ENCODE results near the gene SCN2A. TPM values are rescaled to one million over a fixed set of nuclear protein-coding genes. Genes with fewer than 3 reads are reported as not detected.
"Not testable (repeated sequence)": the region's sequence is repeated elsewhere in the genome, so short reads cannot be mapped to it uniquely, and the experiment has no call there.

SCN2A gene
- total RNA-seq, 1 donor from 2014 or later: 1.9 TPM

DNA sequence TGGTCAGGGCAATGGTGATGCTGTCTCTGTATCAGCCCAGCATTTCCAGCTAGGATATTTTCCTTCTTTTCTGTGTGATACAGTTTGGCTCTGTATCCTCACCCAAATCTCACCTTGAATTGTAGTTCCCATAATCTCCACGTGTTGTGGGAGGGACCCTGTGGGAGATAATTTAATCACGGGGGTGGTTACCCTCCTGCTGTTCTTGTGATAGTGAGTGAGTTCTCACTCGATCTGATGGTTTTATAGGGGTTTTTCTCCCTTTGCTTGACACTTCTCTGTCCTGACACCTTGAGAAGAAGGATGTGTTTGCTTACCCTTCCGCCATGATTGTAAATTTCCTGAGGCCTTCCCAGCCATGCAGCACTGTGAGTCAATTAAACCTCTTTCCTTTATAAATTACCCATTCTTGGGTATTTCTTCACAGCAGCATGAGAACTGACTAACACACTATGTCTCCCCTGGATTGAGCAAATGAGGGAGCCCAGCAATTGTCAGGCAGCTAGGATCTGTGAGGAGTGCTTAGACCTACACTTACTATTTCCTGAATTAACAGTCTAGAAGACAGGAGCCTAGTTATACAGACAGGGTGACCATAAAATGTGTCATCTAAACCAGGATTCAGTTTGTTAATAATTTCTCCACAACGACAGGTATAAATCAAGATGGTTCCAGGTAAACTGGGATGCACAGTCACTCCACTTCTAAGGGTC, 6.0 kb downstream of the SCN2A start:
- intact Hi-C loops (cut with DNase I): no loop called here
- ATAC-seq: no peak
- no peak for DNase-seq (ENCODE audit: low spot score)

DNA sequence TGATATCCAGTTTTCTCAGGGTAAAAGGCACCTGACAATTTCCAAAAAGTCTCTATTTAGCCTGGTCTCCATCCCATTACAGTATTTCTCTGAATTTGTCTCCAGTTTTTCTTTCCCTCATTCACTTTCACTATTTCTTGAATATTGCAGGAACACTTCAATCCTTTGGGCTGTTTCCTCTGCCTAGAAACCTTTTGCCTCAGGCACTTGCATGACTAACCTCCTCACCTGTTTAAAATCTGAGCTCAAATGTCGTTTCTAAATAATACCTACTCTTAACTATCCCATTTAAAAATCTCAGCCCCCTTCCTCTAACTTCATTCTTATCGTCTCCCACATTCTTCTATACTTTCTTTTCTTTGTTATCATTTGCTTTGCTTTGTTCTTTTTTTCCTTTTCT, 9.0 kb downstream of the SCN2A start:
- DNase-seq (ENCODE audit: low spot score): no peak
- ATAC-seq: no peak
- intact Hi-C loops (cut with DNase I): no loop called here

DNA sequence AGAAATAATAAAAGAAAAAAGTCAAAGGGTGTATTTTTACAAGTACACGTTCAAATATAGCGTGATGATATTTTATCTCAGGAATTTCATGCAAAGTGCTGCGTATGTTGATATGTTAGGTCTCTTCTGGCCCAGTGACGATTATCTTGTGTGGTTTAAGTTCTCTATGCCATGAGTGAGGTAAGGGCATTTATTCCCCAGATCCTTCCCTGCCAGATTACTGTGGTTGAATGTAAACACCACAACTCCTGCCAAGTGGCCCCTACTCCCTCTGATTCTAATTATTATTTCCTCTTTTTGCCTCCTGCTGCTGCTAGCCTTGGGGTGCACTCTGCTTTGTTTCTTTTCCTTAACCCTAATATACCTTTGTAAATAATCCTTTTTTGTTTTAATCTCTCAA, 12.2 kb downstream of the SCN2A start:
- no peak for DNase-seq (ENCODE audit: low spot score)
- intact Hi-C loops (cut with DNase I): no loop called here
- ATAC-seq: no peak

DNA sequence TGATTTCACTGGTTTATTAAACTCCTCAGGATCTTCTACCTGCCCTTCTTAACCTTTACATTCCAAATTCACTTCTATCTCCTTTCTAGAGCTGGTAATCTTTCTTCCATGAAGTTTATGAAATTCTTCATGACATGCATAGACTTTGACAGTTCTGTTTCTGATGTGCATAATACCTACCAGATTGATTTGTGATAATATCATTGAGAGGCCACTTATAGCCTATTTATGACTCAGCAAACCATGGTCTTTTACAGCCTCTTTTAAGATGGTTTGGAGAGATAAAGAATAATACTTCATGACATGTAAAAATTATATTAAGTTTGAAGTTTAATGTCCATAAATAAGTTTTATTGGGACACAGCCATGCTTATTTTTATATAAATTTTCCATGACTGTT, 14.0 kb downstream of the SCN2A start:
- ATAC-seq: no peak
- intact Hi-C loops (cut with DNase I): no loop called here
- no peak for DNase-seq (ENCODE audit: low spot score)

DNA sequence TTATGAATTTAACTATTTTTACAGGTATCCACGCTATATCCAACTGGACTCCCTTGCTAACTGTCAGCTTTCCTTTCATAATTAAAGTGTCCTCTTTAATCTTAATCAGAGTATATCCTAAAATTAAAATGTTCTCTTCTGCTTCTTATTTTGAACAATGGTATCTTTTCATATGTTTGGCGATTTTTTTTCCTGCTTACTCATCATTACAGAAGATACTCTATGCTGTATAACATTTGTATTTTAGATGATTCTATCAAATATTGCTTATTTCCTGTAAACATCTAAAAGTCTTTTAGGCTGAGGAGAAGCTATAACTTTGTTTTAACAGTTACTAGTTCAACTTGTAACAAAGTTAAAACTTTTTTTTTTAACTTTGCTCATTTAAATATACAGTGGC, 17.4 kb downstream of the SCN2A start:
- no peak for DNase-seq (ENCODE audit: low spot score)
- intact Hi-C loops (cut with DNase I): no loop called here
- no peak for ATAC-seq

DNA sequence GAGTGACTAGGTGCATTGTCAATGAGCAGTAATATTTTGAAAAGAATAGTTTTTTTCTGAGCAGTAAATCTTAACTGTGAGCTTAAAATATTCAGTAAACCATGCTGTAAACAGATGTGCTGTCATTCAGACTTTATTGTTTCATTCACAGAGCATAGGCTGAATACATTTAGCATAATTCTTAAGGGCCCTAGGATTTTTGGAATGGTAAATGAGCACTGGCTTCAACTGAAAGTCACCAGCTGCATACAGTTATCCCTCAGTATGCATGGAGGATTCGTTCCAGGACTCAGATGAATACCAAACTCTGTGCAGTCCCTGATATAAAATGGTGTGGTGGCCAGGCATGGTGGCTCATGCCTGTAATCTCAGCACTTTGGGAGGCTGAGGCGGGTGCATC, 21.1 kb downstream of the SCN2A start:
- intact Hi-C loops (cut with DNase I); DNase-seq (ENCODE audit: low spot score); ATAC-seq: not testable (repeated sequence)

DNA sequence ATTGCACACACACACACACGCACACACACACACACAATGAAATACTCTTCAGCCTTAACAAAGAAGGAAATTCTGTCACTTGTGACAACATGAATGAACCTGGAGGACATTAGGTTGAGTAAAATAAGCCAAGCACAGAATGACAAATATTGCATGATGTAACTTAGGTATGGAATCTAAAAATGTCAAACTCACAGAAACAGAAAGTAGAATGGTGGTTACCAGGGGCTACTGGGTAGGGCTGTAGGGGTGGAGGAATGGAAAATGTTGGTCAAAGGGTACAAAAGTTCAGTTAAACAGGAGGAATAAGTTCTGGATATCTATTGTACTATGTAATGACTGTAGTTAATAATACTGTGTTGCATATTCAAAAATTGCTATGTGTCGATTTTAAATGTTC, 29.5 kb downstream of the SCN2A start:
- DNase-seq (ENCODE audit: low spot score) (no peak), ATAC-seq (no peak)
- intact Hi-C loops (cut with DNase I): no loop called here

DNA sequence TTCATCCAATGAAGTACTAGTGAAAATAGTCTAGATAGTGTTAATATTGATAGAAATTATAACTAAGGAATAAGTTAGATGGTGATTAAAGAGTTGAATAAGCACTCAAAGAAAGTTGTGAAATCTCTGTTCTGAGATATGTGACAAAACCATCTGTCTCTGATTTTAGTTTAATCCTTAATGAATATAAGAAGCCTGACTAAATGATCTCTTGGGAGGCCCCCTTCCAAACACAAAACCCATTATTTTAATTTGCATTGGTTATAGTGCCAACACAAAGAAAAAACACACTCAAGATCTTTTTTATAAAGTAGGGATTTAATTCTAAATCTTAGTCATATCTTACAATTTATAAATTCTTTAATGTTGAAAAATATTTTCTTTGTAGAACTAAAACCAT, 34.0 kb downstream of the SCN2A start:
- intact Hi-C loops (cut with DNase I): no loop called here
- DNase-seq (ENCODE audit: low spot score) (no peak), ATAC-seq (no peak)

DNA sequence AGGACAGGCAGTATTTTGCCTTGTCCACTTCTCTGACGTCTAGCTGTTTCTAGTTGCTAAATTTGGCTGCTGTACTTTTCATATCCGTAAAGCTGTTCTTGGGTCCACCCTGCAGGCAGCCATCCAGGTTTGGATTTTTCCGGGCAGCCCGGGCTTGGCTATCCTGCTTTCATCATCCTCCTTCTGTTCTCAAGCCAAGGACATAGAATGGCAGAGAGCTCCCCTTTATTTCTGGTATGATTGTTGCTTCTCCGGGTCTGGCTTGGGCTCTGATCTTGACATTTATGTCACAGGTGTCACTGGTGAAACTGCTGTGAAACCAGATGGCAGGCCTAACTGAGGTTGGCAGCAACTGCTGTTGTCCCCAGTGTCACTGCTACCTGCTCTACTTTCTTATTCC, 35.5 kb downstream of the SCN2A start:
- DNase-seq (ENCODE audit: low spot score) (peak; percentile 82), ATAC-seq (peak; percentile 94)
- intact Hi-C loops (cut with DNase I): no loop called here

DNA sequence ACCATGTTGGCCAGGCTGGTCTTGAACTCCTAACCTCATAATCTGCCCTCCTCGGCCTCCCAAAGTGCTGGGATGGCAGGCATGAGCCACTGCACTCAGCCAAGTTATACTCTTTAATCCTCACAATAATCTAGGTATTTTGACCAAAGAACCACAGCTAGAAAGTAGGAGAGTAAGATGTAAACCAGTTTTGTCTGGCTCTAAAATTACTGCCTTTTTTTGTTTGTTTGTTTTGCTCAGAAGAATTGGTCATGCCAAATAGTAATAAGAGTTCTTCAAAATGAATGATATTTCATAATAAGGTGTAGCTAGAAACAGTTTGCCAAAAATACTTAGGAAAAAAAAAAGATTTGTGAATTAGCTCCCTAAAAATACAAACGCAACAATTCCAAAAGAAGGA, 36.7 kb downstream of the SCN2A start:
- ATAC-seq: peak; percentile 67
- no peak for DNase-seq (ENCODE audit: low spot score)
- intact Hi-C loops (cut with DNase I): no loop called here

DNA sequence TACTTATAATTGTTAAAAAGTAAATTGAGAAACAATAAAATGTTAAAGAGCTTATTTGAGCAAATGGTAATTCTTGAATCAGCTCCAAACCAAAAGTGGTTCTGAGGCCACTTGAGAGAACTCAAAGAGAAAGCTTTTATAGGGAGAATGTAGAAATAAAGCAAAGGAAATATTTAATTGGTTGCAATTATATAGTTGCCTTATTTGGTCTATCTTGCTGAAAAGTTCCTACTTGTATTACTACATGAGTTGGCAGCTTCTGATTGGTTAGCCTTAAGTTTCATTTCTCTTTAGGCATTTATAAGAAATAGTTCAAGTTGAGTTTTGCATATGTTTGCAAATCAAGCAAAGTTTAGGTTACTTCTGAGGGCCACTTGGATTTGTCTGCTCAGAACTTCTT, 38.1 kb downstream of the SCN2A start:
- ATAC-seq (no peak), DNase-seq (ENCODE audit: low spot score) (no peak)
- intact Hi-C loops (cut with DNase I): no loop called here

DNA sequence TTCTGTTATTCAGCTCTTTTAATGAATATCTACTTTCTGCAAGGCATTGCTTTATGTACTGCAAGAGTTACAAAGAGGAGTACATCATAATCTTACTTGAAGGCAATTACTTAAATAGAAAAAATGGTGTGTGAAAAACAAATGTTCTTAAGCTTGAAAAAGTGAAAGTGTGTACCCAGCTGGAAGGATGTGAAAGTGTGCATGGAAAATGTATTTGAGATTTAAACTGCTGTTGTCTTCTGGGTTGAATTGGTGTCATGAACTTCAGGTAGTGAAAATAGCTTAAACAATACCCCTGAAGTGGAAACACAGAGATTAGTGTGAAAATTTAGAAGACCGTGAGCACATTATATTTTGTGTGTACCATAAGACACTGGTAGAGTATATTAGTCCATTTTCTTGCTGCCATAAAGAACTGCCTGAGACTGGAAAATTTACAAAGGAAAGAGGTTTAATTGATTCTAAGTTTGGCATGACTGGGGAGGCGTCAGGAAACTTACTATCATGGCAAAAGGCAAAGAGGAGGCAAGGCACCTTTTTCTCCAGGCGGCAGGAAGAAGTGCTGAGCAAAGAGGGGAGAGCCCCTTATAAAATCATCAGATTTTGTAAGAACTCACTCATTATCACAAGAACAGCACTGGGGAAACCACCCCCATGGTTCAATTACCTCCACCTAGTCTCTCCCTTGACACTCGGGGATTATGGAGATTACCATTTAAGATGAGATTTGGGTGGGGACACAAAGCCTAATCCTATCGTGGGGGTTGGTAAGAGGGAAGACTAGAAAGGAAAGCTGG, 38.8 kb downstream of the SCN2A start:
- ATAC-seq (no peak), DNase-seq (ENCODE audit: low spot score) (no peak)
- intact Hi-C loops (cut with DNase I): no loop called here

DNA sequence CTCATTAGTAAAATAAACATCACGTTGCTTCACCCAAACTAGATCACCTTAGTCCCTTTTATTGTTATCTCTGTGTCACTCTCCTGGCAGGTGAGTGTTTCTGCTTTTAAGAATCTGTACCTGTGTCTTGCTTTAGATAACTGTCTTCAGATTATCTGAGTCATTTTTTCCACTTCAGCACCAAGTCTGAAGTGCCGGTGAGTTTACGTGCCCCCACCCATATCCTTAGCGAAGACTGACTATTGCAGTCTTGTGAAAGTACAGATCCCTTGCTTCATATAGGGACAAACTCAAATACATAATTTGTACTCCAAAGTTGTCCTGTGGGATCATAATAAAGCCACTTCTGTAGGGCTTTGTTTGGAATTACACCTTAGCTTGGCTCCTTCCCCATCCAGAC, 41.1 kb downstream of the SCN2A start:
- ATAC-seq (no peak), DNase-seq (ENCODE audit: low spot score) (no peak)
- intact Hi-C loops (cut with DNase I): no loop called here

DNA sequence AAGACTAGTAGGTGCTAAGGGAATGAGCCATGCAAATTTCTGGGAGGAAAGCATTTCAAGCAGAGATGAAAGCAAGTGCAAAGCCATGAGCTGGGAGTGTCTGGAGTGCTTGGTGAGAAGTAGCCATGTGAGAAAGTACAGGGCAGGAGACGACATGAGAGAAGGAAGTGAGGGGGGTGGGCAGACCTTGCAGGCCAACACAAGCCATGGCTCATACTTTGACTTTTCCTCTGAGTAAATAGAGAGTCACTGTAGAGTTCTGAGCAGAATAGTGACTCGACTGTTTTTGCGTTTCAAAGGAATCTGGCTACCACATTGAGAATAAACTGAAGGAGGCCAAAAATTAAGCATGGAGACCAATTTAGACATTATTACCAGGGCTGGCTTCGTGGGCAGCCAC, 42.2 kb downstream of the SCN2A start:
- intact Hi-C loops (cut with DNase I): no loop called here
- DNase-seq (ENCODE audit: low spot score): no peak

DNA sequence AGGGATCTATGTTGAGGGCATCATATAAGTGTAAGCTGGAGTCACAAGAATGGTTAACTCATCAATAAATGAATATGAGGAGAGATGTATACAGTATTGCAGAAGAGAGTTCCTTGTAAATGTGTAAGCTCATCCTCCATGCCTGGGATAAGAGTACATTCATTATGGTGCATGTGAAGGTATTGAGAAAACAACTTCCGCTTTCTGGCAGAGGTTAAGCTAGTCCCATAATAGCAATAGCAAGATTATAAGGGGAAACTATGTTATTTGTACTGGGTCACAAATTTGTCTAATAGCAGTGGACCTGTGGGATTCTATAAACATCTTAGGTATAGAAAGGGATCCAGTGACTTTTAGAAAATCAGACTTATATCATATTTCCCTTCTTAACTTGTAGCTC, 44.1 kb downstream of the SCN2A start:
- intact Hi-C loops (cut with DNase I): no loop called here
- DNase-seq (ENCODE audit: low spot score) (no peak), ATAC-seq (no peak)

More for the DNA sequence above, 42.2 kb downstream of the SCN2A start:
- ATAC-seq: no peak

DNA sequence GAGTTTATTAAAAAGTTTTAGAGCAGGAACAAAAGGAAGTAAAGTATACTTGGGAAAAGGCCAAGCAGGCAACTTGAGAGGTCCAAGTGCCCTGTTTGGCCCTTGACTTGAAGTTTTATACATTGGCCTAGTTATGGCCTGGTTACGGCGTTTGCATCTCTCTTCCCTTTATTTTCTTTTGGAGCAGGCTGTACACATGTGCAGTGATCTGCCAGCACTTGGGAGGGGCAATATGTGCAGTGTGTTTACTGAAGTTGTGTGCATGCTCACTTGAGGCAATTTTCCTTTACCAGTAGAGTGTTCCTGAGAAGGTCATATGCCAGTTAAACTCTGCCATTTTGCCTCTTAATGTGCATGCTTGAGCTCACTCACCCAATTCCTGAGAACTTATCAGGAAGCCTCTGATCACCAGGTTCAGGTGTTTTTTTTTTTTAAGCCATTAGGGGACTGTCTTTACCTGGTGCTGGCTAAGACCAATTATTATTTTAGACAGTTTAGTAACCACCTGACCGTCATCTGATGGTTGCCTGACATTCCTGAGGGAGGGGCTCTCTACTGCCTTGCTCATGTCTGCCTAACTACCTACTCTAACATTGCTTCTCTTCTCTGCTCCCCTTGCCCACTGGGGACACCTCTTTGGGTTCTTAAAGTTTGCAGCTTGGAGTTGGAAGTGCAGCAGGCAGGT, 48.0 kb downstream of the SCN2A start:
- ATAC-seq (no peak), DNase-seq (ENCODE audit: low spot score) (no peak)
- intact Hi-C loops (cut with DNase I): no loop called here

DNA sequence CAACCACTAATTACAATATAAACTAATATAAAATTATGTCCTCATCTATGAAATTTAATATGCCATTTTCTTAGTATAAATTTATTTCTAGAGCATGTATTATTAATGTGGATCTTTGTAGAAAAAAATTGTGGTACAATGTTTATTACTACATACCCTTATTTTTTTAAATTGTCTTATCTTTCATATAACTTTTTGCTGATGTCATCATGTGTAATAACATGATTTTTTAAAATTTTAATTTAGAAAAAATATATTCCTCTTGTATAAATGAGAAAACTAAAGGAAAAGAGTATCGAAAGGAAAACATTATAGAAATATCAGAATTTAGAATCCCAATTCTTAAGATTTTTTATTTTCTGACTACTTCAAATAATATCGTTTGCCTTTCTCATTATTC, 49.9 kb downstream of the SCN2A start:
- DNase-seq (ENCODE audit: low spot score): no peak
- intact Hi-C loops (cut with DNase I): no loop called here

DNA sequence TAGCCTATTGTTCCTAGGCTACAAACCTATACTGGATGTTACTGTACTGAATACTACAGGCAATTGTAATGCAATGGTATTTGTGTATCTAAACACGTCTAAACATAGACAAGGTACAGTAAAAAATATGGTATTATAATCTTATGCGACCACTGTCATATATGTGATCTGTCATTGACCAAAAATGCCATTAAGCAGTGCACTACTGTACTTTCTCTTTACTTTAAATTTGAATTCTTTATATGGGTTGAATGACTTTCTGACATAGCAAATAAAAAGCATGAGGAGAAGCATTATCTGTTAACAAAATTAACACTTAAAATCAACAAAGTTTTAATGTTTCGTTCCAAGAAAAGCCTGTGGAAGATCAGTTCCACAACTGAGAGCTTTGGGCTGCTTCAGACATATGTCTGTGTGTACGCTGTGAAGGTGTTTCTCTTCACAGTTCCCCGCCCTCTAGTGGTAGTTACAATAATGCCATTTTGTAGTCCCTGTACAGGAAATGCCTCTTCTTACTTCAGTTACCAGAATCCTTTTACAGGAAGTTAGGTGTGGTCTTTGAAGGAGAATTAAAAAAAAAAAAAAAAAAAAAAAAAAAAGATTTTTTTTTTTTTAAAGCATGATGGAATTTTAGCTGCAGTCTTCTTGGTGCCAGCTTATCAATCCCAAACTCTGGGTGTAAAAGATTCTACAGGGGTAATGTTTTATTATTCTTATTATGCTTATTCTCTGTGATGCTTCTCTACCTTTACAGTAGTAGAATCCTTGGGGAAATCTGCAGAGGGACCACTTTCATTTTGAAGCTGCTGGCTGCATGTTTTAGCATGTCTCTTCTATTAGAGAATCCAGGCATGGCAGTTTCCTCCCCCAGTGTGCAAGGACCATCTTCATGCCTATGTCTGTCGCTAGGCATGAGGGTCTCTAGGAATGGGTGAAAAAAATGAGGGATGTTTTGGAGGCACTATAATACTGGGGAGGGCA, 54.5 kb downstream of the SCN2A start:
- intact Hi-C loops (cut with DNase I): no loop called here
- DNase-seq (ENCODE audit: low spot score) (no peak), ATAC-seq (peak; percentile 98)

More for the DNA sequence above, 49.9 kb downstream of the SCN2A start:
- no peak for ATAC-seq

DNA sequence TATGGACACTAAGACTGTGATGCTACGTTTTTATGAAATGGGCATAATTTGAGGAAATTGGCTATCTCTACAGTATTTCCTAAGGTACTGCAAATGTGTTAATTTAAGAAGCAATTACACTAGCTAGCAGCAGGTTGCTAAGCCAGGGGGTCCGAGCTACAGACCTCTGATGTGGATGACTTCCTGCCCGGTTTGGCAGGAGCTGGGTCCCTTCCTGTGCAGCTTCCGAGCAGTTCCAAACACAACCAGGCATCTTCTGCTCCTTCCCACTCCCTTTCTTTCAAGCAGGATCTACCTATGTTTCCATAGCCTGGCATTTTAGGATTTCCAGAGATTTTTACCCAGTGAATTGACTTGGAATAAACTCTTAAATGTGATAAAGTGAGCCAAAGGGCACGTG, 55.7 kb downstream of the SCN2A start:
- intact Hi-C loops (cut with DNase I): no loop called here
- ATAC-seq (no peak), DNase-seq (ENCODE audit: low spot score) (no peak)
